Right renal pelvis (tissue), 4 donors: ENCODE data around the gene EFNA3. TPM values are rescaled to one million over a fixed set of nuclear protein-coding genes. Genes with fewer than 3 reads are reported as not detected.

Experiments
- DNase-seq, 4 donors: peaks; one replicate each; pipeline ENCODE4 v3.0.0-alpha.2; 2013; ENCODE audit warnings: low read depth in 4 of 4, low spot score in 3 of 4, missing footprints in 1 of 4
- polyA plus RNA-seq, 4 donors: library from polyadenylated mRNA; unstranded; fragments of 120-200 nt; gene quantifications; one replicate each; pipeline ENCODE4 v1.2.1, GENCODE V29; 2013; ENCODE audit not compliant: insufficient read length in 4 of 4

Gene EFNA3, protein sequence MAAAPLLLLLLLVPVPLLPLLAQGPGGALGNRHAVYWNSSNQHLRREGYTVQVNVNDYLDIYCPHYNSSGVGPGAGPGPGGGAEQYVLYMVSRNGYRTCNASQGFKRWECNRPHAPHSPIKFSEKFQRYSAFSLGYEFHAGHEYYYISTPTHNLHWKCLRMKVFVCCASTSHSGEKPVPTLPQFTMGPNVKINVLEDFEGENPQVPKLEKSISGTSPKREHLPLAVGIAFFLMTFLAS
- 1 to 10 TPM; 6.0 to 7.9 (median 7.1) TPM for polyA plus RNA-seq

DNA sequence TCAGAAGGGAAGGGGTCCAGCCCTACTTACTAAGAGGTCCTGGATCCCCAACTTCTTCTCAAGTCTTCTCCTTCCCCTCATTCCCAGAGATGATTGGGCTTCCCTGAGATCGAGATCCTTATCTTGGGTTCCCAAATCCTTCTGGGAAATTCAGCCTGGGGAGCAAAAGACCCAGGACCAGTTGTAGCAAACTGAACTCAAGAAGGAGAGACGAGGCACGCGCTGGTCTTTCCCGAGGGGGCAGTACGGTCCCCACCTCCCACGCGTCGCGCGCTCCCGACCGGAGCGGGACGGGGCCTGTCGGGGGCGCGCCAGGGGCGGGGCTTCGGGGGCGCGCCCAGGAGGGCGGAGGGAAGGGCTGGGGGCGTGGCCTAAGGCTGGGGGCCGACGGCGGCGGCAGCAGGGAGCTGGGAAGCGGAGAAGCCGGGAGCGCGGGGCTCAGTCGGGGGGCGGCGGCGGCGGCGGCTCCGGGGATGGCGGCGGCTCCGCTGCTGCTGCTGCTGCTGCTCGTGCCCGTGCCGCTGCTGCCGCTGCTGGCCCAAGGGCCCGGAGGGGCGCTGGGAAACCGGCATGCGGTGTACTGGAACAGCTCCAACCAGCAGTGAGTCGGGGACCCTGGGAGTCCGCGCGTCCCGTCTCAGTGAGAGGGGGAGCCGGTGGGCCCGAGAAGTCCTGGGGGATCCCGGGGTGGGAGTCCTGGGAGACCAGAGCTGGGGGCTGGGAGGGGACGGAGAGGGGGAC lies at the start of gene EFNA3:
TSS of gene EFNA3 (plus strand) at position 369 of the 741 bp plus-strand sequence. CDS start at position 474, 105 bp downstream.
- no peak for DNase-seq

GRCh38 chr1:155029513-155030242 lies 49.0 kb upstream of the EFNA3 start:
- DNase-seq, result no peak

- no peak for DNase-seq
Measured at GRCh38 chr1:155030243-155030795, 48.3 kb upstream of the EFNA3 start.

GRCh38 chr1:155030899-155031298 lies 47.7 kb upstream of the EFNA3 start:
- no peak for DNase-seq

DNA sequence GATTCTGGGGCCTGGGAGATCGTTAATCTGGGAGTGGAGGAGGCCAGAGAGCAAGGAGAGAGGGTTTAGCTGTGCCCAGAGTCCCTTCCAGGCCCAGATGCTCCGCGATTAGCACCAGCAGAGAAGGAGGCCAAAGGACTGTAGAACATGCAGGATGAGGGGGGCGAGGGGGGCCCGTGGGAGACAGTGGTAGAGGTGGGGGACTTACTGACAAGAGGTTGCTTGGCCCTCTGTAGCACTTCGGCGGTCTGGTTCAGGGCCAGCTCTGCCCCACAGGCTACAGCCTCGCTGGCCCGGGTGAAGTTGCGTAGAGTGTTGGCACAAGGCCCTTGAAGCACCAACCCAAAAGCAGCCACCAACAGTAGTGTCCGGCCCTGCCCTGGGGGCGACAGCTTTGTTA lies 45.8 kb upstream of the EFNA3 start:
- no peak for DNase-seq

DNA sequence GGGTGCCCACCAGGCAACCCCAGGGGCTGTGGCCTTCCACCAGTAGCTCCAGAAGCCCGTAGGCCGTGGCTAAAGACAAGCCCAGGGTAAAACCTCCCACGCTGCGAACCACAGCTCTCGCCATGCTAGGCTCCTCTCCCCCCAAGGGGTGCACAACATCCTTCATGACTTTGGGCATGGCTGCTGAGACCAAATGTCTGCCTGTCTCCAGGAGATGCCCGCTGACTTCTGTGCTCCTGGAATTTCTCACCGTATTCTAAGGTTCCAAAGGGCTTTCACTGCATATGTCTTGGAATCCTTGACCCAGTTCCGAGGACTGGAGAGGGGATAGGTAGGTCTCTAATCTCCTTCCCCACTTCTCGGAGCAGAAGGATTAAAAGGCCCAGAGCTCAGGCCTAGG lies 45.1 kb upstream of the EFNA3 start, which contains the start of the genes DCST1 and DCST2:
TSS of gene DCST1 (plus strand) at position 301 of the 400 bp plus-strand sequence. CDS start 213 bp downstream, outside the sequence.
TSS of gene DCST2 (minus strand) at position 258 of the 400 bp plus-strand sequence. CDS start at position 178, 80 bp downstream.
- DNase-seq, result no peak

- DNase-seq, result no peak
Measured at GRCh38 chr1:155034318-155035208, 44.1 kb upstream of the EFNA3 start.

GRCh38 chr1:155035936-155036335 lies 42.7 kb upstream of the EFNA3 start:
- DNase-seq, result no peak

- no peak for DNase-seq
Measured at GRCh38 chr1:155037043-155037442, 41.6 kb upstream of the EFNA3 start.

- DNase-seq, result no peak
Measured at GRCh38 chr1:155037851-155038441, 40.7 kb upstream of the EFNA3 start.

- DNase-seq, result no peak
Measured at GRCh38 chr1:155038602-155039307, 39.9 kb upstream of the EFNA3 start.

DNA sequence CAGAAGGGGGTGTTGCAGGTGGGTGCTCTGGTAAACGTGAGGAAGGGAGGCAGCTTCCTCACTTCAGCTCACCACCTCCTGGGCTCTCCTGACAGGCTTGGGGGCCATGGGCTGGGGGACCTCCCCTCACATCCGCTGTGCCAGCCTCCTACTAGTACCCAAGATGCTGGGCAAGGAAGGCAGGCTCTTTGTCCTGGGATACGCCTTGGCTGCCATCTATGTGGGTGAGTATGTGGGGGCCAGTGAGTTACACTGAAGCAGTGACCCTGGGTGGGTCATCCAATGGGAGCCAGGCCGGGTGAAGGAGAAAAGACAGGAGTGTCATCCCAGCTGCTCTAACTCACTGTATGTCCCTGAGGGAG lies 39.3 kb upstream of the EFNA3 start:
- DNase-seq, result no peak

- DNase-seq, result no peak
Measured at GRCh38 chr1:155040358-155041093, 38.1 kb upstream of the EFNA3 start.

- DNase-seq, result no peak
Measured at GRCh38 chr1:155042789-155043188, 35.8 kb upstream of the EFNA3 start.

GRCh38 chr1:155043301-155043702 lies 35.3 kb upstream of the EFNA3 start:
- no peak for DNase-seq

DNA sequence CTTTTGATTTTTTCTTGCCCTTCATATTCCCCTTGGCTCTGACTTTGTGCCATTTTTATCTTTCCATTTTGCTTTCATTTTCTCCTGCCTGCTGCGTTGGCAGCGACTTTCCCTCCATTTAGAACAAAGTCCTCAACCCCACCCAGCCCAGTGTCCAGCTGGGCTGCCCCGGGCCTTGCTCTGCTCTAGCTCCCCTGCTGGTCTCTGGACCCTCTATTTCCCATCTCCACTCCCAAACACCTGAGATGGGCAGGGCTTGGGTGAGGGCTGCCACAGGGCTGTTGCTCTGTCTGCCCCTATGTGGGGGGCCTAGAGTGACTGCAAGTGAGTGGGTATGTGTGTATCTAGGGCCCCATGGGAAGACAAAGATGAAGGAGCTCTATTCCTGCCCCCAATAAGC lies 34.8 kb upstream of the EFNA3 start:
- DNase-seq, result no peak

- no peak for DNase-seq
Measured at GRCh38 chr1:155044365-155044764, 34.3 kb upstream of the EFNA3 start.
